Measurements from ENCODE around the gene DCAF5.

GRCh38 chr14:69044296-69044695 is 108.6 kb downstream of the DCAF5 start:
- TF ChIP-seq CTCF (conservative IDR thresholded peaks at IDR 0.05; ENCODE audit: low read length) = no peak
- no peak for TF ChIP-seq EZH2phosphoT487 (IDR thresholded peaks at IDR 0.05; ENCODE audit: borderline replicate concordance)
